GM19455 (cell line): ENCODE measurements around the gene POU3F2.

Source experiments
- ATAC-seq: cut with Tn5 transposase; IDR thresholded peaks from one replicate; pipeline ENCODE4 v1.9.1; 2021; ENCODE audit not compliant: unreplicated experiment

Gene POU3F2

GRCh38 chr6:98830146-98830545, 4.2 kb upstream of the POU3F2 start:
- no peak for ATAC-seq

GRCh38 chr6:98831057-98831958, 3.1 kb upstream of the POU3F2 start:
- no peak for ATAC-seq

- no peak for ATAC-seq
Observed at GRCh38 chr6:98831959-98832283, 2.5 kb upstream of the POU3F2 start.

GRCh38 chr6:98832284-98833056, 1.9 kb upstream of the POU3F2 start:
- no peak for ATAC-seq

- ATAC-seq = no peak
Observed at GRCh38 chr6:98833057-98833306, 1.4 kb upstream of the POU3F2 start.

GRCh38 chr6:98833307-98834059, 891 bp upstream of the POU3F2 start:
- no peak for ATAC-seq

GRCh38 chr6:98835149-98836024, 1.0 kb downstream of the POU3F2 start:
- no peak for ATAC-seq

GRCh38 chr6:98836025-98836961, 1.9 kb downstream of the POU3F2 start:
- ATAC-seq = no peak

GRCh38 chr6:98836962-98837944, 2.9 kb downstream of the POU3F2 start:
- no peak for ATAC-seq

- ATAC-seq = no peak
Observed at GRCh38 chr6:98838032-98838431, 3.7 kb downstream of the POU3F2 start.

- ATAC-seq = no peak
Observed at GRCh38 chr6:98838975-98839374, 4.6 kb downstream of the POU3F2 start.

- no peak for ATAC-seq
Observed at GRCh38 chr6:98839781-98840361, 5.5 kb downstream of the POU3F2 start.

GRCh38 chr6:98840385-98840784, 6.0 kb downstream of the POU3F2 start:
- no peak for ATAC-seq

GRCh38 chr6:98840996-98841513, 6.7 kb downstream of the POU3F2 start:
- no peak for ATAC-seq

GRCh38 chr6:98841621-98842341, 7.4 kb downstream of the POU3F2 start:
- no peak for ATAC-seq

GRCh38 chr6:98842342-98843180, 8.2 kb downstream of the POU3F2 start:
- ATAC-seq = no peak
